Ectodermal cell (in vitro differentiated cells): Measurements from ENCODE around the gene BANK1.

Source experiments
- H3K27ac ChIP-seq: 2 replicates; pipeline ENCODE4 v1.7.0; 2013; ENCODE audit warnings: mild to moderate bottlenecking, low read depth, low read length; ENCODE audit not compliant: insufficient read depth, poor library complexity, severe bottlenecking
- H3K27me3 ChIP-seq: 2 replicates; pipeline ENCODE4 v1.7.0; 2013; ENCODE audit warnings: mild to moderate bottlenecking, low read length; ENCODE audit not compliant: insufficient read depth, control insufficient read depth, poor library complexity, severe bottlenecking
- H3K36me3 ChIP-seq: one replicate; pipeline ENCODE4 v1.7.0; 2013; ENCODE audit warnings: low read length; ENCODE audit not compliant: control insufficient read depth, insufficient read depth
- H3K4me1 ChIP-seq: one replicate; pipeline ENCODE4 v1.7.0; 2013; ENCODE audit warnings: low read length; ENCODE audit not compliant: control insufficient read depth, insufficient read depth
- H3K4me3 ChIP-seq: 2 replicates; pipeline ENCODE4 v1.7.0; 2013; ENCODE audit warnings: low read depth, low read length, control low read depth; ENCODE audit not compliant: insufficient read depth
- H3K9me3 ChIP-seq: 2 replicates; pipeline ENCODE4 v1.7.0; 2013; ENCODE audit warnings: mild to moderate bottlenecking, low read length, moderate library complexity; ENCODE audit not compliant: control insufficient read depth
- WGBS, 2 experiments: methylation state at CpG; one replicate each; pipeline ENCODE4 v1.1.7; 2013; ENCODE audit warnings: missing lambda C conversion rate in 2 of 2; 5-methylcytosine and 5-hydroxymethylcytosine counted together

Gene BANK1

GRCh38 chr4:101993002-101993841 lies 202.7 kb downstream of the BANK1 start:
- no peak overlapping the region for H3K27ac ChIP-seq
- WGBS, 2 experiments, result 91 to 95% methylated on average over 4 to 5 of the region's 5 CpGs
- H3K27me3 ChIP-seq, result no peaks in the 10 kb centered on the region
- no peak overlapping the region for H3K4me3 ChIP-seq
- no peaks in the 10 kb centered on the region for H3K4me1 ChIP-seq
- no peaks in the 10 kb centered on the region for H3K36me3 ChIP-seq
- no peaks in the 10 kb centered on the region for H3K9me3 ChIP-seq

- H3K9me3 ChIP-seq, result no peaks in the 10 kb centered on the region
- no peak overlapping the region for H3K4me3 ChIP-seq
- H3K27ac ChIP-seq, result no peak overlapping the region
- 81 to 95% methylated on average over 4 of the region's 4 CpGs for WGBS, 2 experiments
- no peaks in the 10 kb centered on the region for H3K36me3 ChIP-seq
- no peaks in the 10 kb centered on the region for H3K27me3 ChIP-seq
- H3K4me1 ChIP-seq, result no peaks in the 10 kb centered on the region
Observed at GRCh38 chr4:101993842-101994775, 203.6 kb downstream of the BANK1 start.

GRCh38 chr4:102007959-102008425 lies 217.5 kb downstream of the BANK1 start:
- H3K27me3 ChIP-seq, result no peaks in the 10 kb centered on the region
- 96 to 100% methylated on average over 2 of the region's 2 CpGs for WGBS, 2 experiments
- H3K4me1 ChIP-seq, result no peaks in the 10 kb centered on the region
- H3K9me3 ChIP-seq, result no peaks in the 10 kb centered on the region
- H3K4me3 ChIP-seq, result no peak overlapping the region
- no peak overlapping the region for H3K27ac ChIP-seq
- no peaks in the 10 kb centered on the region for H3K36me3 ChIP-seq

- Histone ChIP-seq H3K36me3 (no peaks in the 10 kb centered on the region), H3K27ac (no peak overlapping the region), H3K27me3 (no peaks in the 10 kb centered on the region), H3K4me1 (no peaks in the 10 kb centered on the region), H3K4me3 (no peak overlapping the region), H3K9me3 (no peaks in the 10 kb centered on the region)
- 91 to 97% methylated on average over 3 of the region's 3 CpGs for WGBS, 2 experiments
Observed at GRCh38 chr4:102008711-102009110, 218.2 kb downstream of the BANK1 start.

GRCh38 chr4:102022343-102022742 lies 231.8 kb downstream of the BANK1 start:
- no peaks in the 10 kb centered on the region for H3K36me3 ChIP-seq
- H3K9me3 ChIP-seq, result no peaks in the 10 kb centered on the region
- no peak overlapping the region for H3K27ac ChIP-seq
- H3K4me3 ChIP-seq, result no peak overlapping the region
- no peaks in the 10 kb centered on the region for H3K4me1 ChIP-seq
- 88 to 97% methylated on average over 2 of the region's 2 CpGs for WGBS, 2 experiments
- no peaks in the 10 kb centered on the region for H3K27me3 ChIP-seq

- no peak overlapping the region for H3K27ac ChIP-seq
- WGBS, 2 experiments, result 94 to 98% methylated on average over 3 of the region's 4 CpGs
- H3K4me3 ChIP-seq, result no peak overlapping the region
- H3K9me3 ChIP-seq, result no peaks in the 10 kb centered on the region
- H3K4me1 ChIP-seq, result no peaks in the 10 kb centered on the region
- no peaks in the 10 kb centered on the region for H3K36me3 ChIP-seq
- no peaks in the 10 kb centered on the region for H3K27me3 ChIP-seq
Observed at GRCh38 chr4:102027961-102028360, 237.4 kb downstream of the BANK1 start.

GRCh38 chr4:102031406-102031805 lies 240.9 kb downstream of the BANK1 start:
- H3K9me3 ChIP-seq, result no peaks in the 10 kb centered on the region
- H3K27me3 ChIP-seq, result no peaks in the 10 kb centered on the region
- no peaks in the 10 kb centered on the region for H3K36me3 ChIP-seq
- H3K4me1 ChIP-seq, result no peaks in the 10 kb centered on the region
- 78 to 98% methylated on average over 1 to 2 of the region's 2 CpGs for WGBS, 2 experiments
- H3K4me3 ChIP-seq, result no peak overlapping the region
- no peak overlapping the region for H3K27ac ChIP-seq

GRCh38 chr4:102036016-102036415 lies 245.5 kb downstream of the BANK1 start:
- no peaks in the 10 kb centered on the region for H3K4me1 ChIP-seq
- H3K36me3 ChIP-seq, result no peaks in the 10 kb centered on the region
- H3K9me3 ChIP-seq, result no peaks in the 10 kb centered on the region
- no peak overlapping the region for H3K27ac ChIP-seq
- H3K4me3 ChIP-seq, result no peak overlapping the region
- no peaks in the 10 kb centered on the region for H3K27me3 ChIP-seq
- WGBS, 2 experiments, result 92 to 95% methylated on average over 1 of the region's 1 CpG

GRCh38 chr4:102036619-102037376 lies 246.3 kb downstream of the BANK1 start:
- Histone ChIP-seq H3K9me3 (no peaks in the 10 kb centered on the region), H3K27ac (no peak overlapping the region), H3K36me3 (no peaks in the 10 kb centered on the region), H3K4me3 (no peak overlapping the region), H3K27me3 (no peaks in the 10 kb centered on the region), H3K4me1 (no peaks in the 10 kb centered on the region)
- WGBS, 2 experiments, result 85 to 90% methylated on average over 4 to 5 of the region's 5 CpGs
